Measurements from ENCODE around the gene ABAT.
"Not testable (repeated sequence)": the region's sequence is repeated elsewhere in the genome, so short reads cannot be mapped to it uniquely, and the experiment has no call there.

Gene ABAT

GRCh38 chr16:8648877-8649276 is 25.5 kb upstream of the ABAT start:
- peaks cover 23 to 41% of the 10 kb centered on the region in 2 donors for H3K36me3 ChIP-seq (ENCODE audit: control insufficient read depth in 1 of 2, insufficient read depth in 2 of 2, low read length in 2 of 2)

GRCh38 chr16:8649829-8650554 is 24.4 kb upstream of the ABAT start:
- no peak overlapping the region for H3K27ac ChIP-seq (ENCODE audit: low read depth, low read length)
- H3K36me3 ChIP-seq (ENCODE audit: control insufficient read depth in 1 of 2, insufficient read depth in 2 of 2, low read length in 2 of 2), result peaks cover 17 to 30% of the 10 kb centered on the region in 2 donors
- H3K4me1 ChIP-seq (ENCODE audit: control insufficient read depth in 1 of 2, insufficient read depth in 2 of 2, low read length in 2 of 2), result no peaks in the 10 kb centered on the region
- no peak overlapping the region for H3K9ac ChIP-seq (ENCODE audit: low read depth in 1 of 2, low read length in 2 of 2)
- no peaks in the 10 kb centered on the region for H3K27me3 ChIP-seq (ENCODE audit: control insufficient read depth in 1 of 2, insufficient read depth in 2 of 2, low read length in 2 of 2)
- H3K9me3 ChIP-seq (ENCODE audit: control insufficient read depth in 1 of 2, low read length in 2 of 2), result no peaks in the 10 kb centered on the region
- no peak overlapping the region for H3K4me3 ChIP-seq (ENCODE audit: low read depth in 1 of 2, low read length in 2 of 2)

More at GRCh38 chr16:8648877-8649276, 25.5 kb upstream of the ABAT start:
- Histone ChIP-seq H3K27me3 (ENCODE audit: control insufficient read depth in 1 of 2, insufficient read depth in 2 of 2, low read length in 2 of 2) (no peaks in the 10 kb centered on the region), H3K9ac (ENCODE audit: low read depth in 1 of 2, low read length in 2 of 2) (no peak overlapping the region), H3K4me3 (ENCODE audit: low read depth in 1 of 2, low read length in 2 of 2) (no peak overlapping the region), H3K27ac (ENCODE audit: low read depth, low read length) (no peak overlapping the region), H3K9me3 (ENCODE audit: control insufficient read depth in 1 of 2, low read length in 2 of 2) (no peaks in the 10 kb centered on the region), H3K4me1 (ENCODE audit: control insufficient read depth in 1 of 2, insufficient read depth in 2 of 2, low read length in 2 of 2) (no peaks in the 10 kb centered on the region)

DNA sequence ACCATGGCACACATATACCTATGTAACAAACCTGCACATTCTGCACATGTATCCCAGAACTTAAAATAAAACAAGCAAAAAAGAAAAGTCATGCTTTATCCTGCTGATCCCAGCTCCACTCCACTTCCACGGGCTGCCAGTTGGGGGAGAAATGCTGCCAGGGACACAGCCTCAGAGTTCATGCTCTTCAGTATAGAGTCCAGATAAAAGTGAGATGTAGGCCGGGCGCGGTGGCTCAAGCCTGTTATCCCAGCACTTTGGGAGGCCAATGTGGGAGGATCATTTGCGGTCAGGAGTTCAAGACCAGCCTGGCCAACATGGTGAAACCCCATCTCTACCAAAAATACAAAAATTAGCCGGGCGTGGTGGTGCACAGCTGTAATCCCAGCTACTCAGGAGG is 22.5 kb upstream of the ABAT start:
- not testable (repeated sequence) for H3K4me3 ChIP-seq (ENCODE audit: low read depth in 1 of 2, low read length in 2 of 2); H3K9ac ChIP-seq (ENCODE audit: low read depth in 1 of 2, low read length in 2 of 2); H3K9me3 ChIP-seq (ENCODE audit: control insufficient read depth in 1 of 2, low read length in 2 of 2); H3K27ac ChIP-seq (ENCODE audit: low read depth, low read length); H3K27me3 ChIP-seq (ENCODE audit: control insufficient read depth in 1 of 2, insufficient read depth in 2 of 2, low read length in 2 of 2); H3K4me1 ChIP-seq (ENCODE audit: control insufficient read depth in 1 of 2, insufficient read depth in 2 of 2, low read length in 2 of 2)
- H3K36me3 ChIP-seq (ENCODE audit: control insufficient read depth in 1 of 2, insufficient read depth in 2 of 2, low read length in 2 of 2), result peaks cover 4 to 10% of the 10 kb centered on the region in 2 donors

DNA sequence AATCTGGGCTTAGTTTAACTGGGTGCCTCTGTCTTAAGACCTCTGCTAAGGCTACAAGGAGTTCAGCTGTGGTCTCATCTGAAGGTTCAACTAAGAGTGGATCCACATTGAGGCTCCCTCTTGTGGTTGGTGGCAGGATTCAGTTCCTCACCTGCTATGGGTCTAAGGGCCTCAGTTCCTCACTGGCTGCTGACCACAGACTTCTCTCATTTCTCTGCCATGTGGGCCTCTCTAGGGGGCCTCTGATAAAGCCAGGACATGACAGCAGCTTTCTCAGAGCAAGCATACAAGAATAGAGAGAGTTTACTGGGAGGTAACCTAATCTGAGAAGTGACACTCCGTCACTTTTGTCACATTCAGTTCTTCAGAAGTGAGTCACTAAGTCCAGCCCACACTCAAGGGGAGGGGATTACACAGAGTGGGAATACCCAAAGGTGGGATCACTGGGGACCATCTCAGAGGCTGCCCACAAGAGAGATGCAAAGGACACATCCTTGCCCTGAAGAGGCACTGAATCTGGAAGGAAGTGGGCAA is 19.2 kb upstream of the ABAT start:
- Histone ChIP-seq H3K9ac (ENCODE audit: low read depth in 1 of 2, low read length in 2 of 2) (no peak overlapping the region), H3K27me3 (ENCODE audit: control insufficient read depth in 1 of 2, insufficient read depth in 2 of 2, low read length in 2 of 2) (no peaks in the 10 kb centered on the region), H3K27ac (ENCODE audit: low read depth, low read length) (no peak overlapping the region), H3K36me3 (ENCODE audit: control insufficient read depth in 1 of 2, insufficient read depth in 2 of 2, low read length in 2 of 2) (no peaks in the 10 kb centered on the region), H3K4me1 (ENCODE audit: control insufficient read depth in 1 of 2, insufficient read depth in 2 of 2, low read length in 2 of 2) (no peaks in the 10 kb centered on the region), H3K4me3 (ENCODE audit: low read depth in 1 of 2, low read length in 2 of 2) (no peak overlapping the region), H3K9me3 (ENCODE audit: control insufficient read depth in 1 of 2, low read length in 2 of 2) (no peaks in the 10 kb centered on the region)

DNA sequence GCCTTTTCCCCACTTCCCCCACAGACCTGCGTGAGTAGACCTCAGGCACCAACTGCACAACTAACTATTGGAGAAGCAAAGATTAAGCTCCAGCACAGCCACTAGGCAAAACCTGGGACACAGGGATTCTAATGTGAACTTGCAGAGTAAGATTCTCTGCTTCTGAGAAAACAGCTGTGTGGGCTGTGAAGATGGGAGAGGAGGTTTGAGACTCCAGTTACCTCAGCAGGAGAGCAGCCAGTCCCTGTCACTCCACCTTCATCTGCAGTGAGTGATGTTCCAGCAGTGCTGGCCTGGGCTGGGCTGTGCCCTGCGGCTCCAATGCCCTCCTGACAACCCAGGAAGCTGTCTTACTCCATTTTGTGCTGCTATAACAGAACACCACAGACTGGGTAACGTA is 18.0 kb upstream of the ABAT start:
- no peak overlapping the region for H3K4me3 ChIP-seq (ENCODE audit: low read depth in 1 of 2, low read length in 2 of 2)
- no peaks in the 10 kb centered on the region for H3K27me3 ChIP-seq (ENCODE audit: control insufficient read depth in 1 of 2, insufficient read depth in 2 of 2, low read length in 2 of 2)
- no peak overlapping the region for H3K27ac ChIP-seq (ENCODE audit: low read depth, low read length)
- H3K36me3 ChIP-seq (ENCODE audit: control insufficient read depth in 1 of 2, insufficient read depth in 2 of 2, low read length in 2 of 2), result no peaks in the 10 kb centered on the region
- no peaks in the 10 kb centered on the region for H3K4me1 ChIP-seq (ENCODE audit: control insufficient read depth in 1 of 2, insufficient read depth in 2 of 2, low read length in 2 of 2)
- no peaks in the 10 kb centered on the region for H3K9me3 ChIP-seq (ENCODE audit: control insufficient read depth in 1 of 2, low read length in 2 of 2)
- H3K9ac ChIP-seq (ENCODE audit: low read depth in 1 of 2, low read length in 2 of 2), result no peak overlapping the region

DNA sequence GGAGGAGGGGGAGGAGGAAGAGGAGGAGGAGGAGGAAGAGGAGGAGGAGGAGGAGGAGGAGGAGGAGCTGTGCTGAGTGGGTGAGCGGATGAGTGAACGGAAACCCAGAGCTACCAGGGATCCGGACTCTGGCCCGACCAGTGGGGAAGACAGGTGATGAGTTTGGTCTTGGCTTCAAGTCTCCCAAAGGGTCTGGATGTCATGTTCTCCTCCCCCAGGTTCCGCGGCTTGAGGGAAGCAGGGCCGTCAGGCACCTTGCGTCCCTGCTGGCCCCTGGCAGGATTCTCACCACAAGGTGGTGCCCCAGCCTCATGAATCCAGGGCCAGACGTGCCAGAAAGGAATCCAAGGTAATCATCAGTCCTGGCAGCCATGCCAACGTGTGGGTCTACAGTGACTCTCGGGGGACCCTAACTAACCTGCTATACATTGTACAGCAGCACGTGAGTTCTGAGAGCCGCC is 13.5 kb upstream of the ABAT start:
- Histone ChIP-seq H3K4me3 (ENCODE audit: low read depth in 1 of 2, low read length in 2 of 2) (no peak overlapping the region), H3K27ac (ENCODE audit: low read depth, low read length) (no peak overlapping the region), H3K4me1 (ENCODE audit: control insufficient read depth in 1 of 2, insufficient read depth in 2 of 2, low read length in 2 of 2) (no peaks in the 10 kb centered on the region), H3K9me3 (ENCODE audit: control insufficient read depth in 1 of 2, low read length in 2 of 2) (no peaks in the 10 kb centered on the region), H3K36me3 (ENCODE audit: control insufficient read depth in 1 of 2, insufficient read depth in 2 of 2, low read length in 2 of 2) (peaks cover 0 to 4% of the 10 kb centered on the region in 2 donors), H3K9ac (ENCODE audit: low read depth in 1 of 2, low read length in 2 of 2) (no peak overlapping the region), H3K27me3 (ENCODE audit: control insufficient read depth in 1 of 2, insufficient read depth in 2 of 2, low read length in 2 of 2) (no peaks in the 10 kb centered on the region)

GRCh38 chr16:8661703-8662102 is 12.7 kb upstream of the ABAT start:
- no peaks in the 10 kb centered on the region for H3K27me3 ChIP-seq (ENCODE audit: control insufficient read depth in 1 of 2, insufficient read depth in 2 of 2, low read length in 2 of 2)
- no peak overlapping the region for H3K27ac ChIP-seq (ENCODE audit: low read depth, low read length)
- no peaks in the 10 kb centered on the region for H3K4me1 ChIP-seq (ENCODE audit: control insufficient read depth in 1 of 2, insufficient read depth in 2 of 2, low read length in 2 of 2)
- no peak overlapping the region for H3K9ac ChIP-seq (ENCODE audit: low read depth in 1 of 2, low read length in 2 of 2)
- no peaks in the 10 kb centered on the region for H3K9me3 ChIP-seq (ENCODE audit: control insufficient read depth in 1 of 2, low read length in 2 of 2)
- H3K4me3 ChIP-seq (ENCODE audit: low read depth in 1 of 2, low read length in 2 of 2), result no peak overlapping the region
- peaks cover 0 to 7% of the 10 kb centered on the region in 2 donors for H3K36me3 ChIP-seq (ENCODE audit: control insufficient read depth in 1 of 2, insufficient read depth in 2 of 2, low read length in 2 of 2)

DNA sequence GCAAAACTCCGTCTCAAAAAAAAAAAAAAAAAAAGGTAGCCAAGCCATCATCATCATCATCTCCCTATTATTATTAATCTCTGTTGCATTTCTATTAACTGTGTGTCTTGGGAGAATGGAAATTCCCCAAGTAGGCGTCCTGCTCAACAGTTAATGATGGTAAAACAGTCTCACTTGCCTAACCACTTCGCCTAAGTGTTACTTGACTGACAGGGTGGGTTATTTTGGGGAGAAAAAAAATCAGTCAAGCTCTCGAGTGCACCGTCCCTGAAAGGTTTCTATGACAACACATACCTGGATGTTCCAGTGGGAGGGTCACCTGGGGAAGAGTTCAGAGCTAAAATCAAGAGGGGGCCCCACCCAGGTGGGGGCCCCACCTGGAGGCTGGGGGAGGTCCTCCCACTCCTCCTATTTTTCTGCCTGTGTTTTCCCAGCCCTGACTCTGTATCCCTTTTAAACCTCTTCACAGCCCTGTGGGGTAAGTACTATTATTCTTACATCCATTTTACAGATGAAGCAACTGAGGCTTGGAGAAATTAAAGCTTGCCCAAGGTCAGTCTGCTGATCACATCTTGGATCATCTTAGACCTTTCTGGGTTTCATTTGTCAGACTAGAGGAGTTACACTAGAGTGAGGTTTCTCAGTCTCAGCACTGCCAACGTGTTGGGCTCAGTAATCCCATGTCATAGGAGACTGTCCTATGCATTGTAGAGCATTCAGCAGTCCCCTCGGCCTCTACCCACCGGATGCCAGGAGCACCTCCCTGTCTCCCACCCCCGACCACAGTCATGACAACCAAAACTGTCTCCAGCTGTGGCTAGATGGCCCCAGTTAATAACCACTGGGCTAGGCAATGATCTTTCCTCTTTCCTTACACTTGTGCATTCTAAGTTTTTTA is 11.0 kb upstream of the ABAT start:
- Histone ChIP-seq H3K27ac (ENCODE audit: low read depth, low read length) (no peak overlapping the region), H3K9me3 (ENCODE audit: control insufficient read depth in 1 of 2, low read length in 2 of 2) (no peaks in the 10 kb centered on the region), H3K36me3 (ENCODE audit: control insufficient read depth in 1 of 2, insufficient read depth in 2 of 2, low read length in 2 of 2) (peaks cover 0 to 7% of the 10 kb centered on the region in 2 donors), H3K4me1 (ENCODE audit: control insufficient read depth in 1 of 2, insufficient read depth in 2 of 2, low read length in 2 of 2) (no peaks in the 10 kb centered on the region), H3K9ac (ENCODE audit: low read depth in 1 of 2, low read length in 2 of 2) (no peak overlapping the region), H3K27me3 (ENCODE audit: control insufficient read depth in 1 of 2, insufficient read depth in 2 of 2, low read length in 2 of 2) (no peaks in the 10 kb centered on the region), H3K4me3 (ENCODE audit: low read depth in 1 of 2, low read length in 2 of 2) (no peak overlapping the region)

GRCh38 chr16:8665529-8665928 is 8.9 kb upstream of the ABAT start:
- Histone ChIP-seq H3K9ac (ENCODE audit: low read depth in 1 of 2, low read length in 2 of 2) (no peak overlapping the region), H3K36me3 (ENCODE audit: control insufficient read depth in 1 of 2, insufficient read depth in 2 of 2, low read length in 2 of 2) (peaks cover 0 to 7% of the 10 kb centered on the region in 2 donors), H3K27ac (ENCODE audit: low read depth, low read length) (no peak overlapping the region), H3K9me3 (ENCODE audit: control insufficient read depth in 1 of 2, low read length in 2 of 2) (no peaks in the 10 kb centered on the region), H3K4me3 (ENCODE audit: low read depth in 1 of 2, low read length in 2 of 2) (no peak overlapping the region), H3K4me1 (ENCODE audit: control insufficient read depth in 1 of 2, insufficient read depth in 2 of 2, low read length in 2 of 2) (no peaks in the 10 kb centered on the region), H3K27me3 (ENCODE audit: control insufficient read depth in 1 of 2, insufficient read depth in 2 of 2, low read length in 2 of 2) (no peaks in the 10 kb centered on the region)

- Histone ChIP-seq H3K9me3 (ENCODE audit: control insufficient read depth in 1 of 2, low read length in 2 of 2) (no peaks in the 10 kb centered on the region), H3K4me3 (ENCODE audit: low read depth in 1 of 2, low read length in 2 of 2) (no peak overlapping the region), H3K27ac (ENCODE audit: low read depth, low read length) (no peak overlapping the region), H3K4me1 (ENCODE audit: control insufficient read depth in 1 of 2, insufficient read depth in 2 of 2, low read length in 2 of 2) (no peaks in the 10 kb centered on the region), H3K36me3 (ENCODE audit: control insufficient read depth in 1 of 2, insufficient read depth in 2 of 2, low read length in 2 of 2) (peaks cover 0 to 7% of the 10 kb centered on the region in 2 donors), H3K9ac (ENCODE audit: low read depth in 1 of 2, low read length in 2 of 2) (no peak overlapping the region), H3K27me3 (ENCODE audit: control insufficient read depth in 1 of 2, insufficient read depth in 2 of 2, low read length in 2 of 2) (no peaks in the 10 kb centered on the region)
Measured at GRCh38 chr16:8667492-8667891, 6.9 kb upstream of the ABAT start.

Measured in duodenal mucosa (tissue), 2 donors.